MM.1S (cell line): Measurements from ENCODE around the gene FPR3.

Experiments used
- DNase-seq: peaks from one replicate; pipeline ENCODE4 v3.0.0-alpha.2; 2015
- H2AFZ ChIP-seq: fragments of 300-600 bp; sonication (generic); 2 replicates; pipeline ENCODE4 v1.6.0; 2016; ENCODE audit warnings: antibody characterized with exemption, low read length
- H3F3A ChIP-seq: fragments of 300-600 bp; sonication (generic); 2 replicates; pipeline ENCODE4 v1.6.1; 2016; ENCODE audit warnings: mild to moderate bottlenecking, antibody characterized with exemption, low read length, moderate library complexity, mixed read lengths; ENCODE audit not compliant: insufficient read depth
- H3K27ac ChIP-seq: fragments of 300-600 bp; sonication (generic); 2 replicates; pipeline ENCODE4 v1.5.1; 2016; ENCODE audit warnings: mild to moderate bottlenecking, low read length
- H3K27me3 ChIP-seq: fragments of 300-600 bp; sonication (generic); replicated peaks from 2 replicates; pipeline ENCODE4 v1.6.0; 2016; ENCODE audit warnings: low read length; ENCODE audit not compliant: insufficient read depth
- H3K36me3 ChIP-seq: fragments of 300-600 bp; sonication (generic); replicated peaks from 2 replicates; pipeline ENCODE4 v1.6.1; 2016; ENCODE audit warnings: mild to moderate bottlenecking, low read length, mixed read lengths; ENCODE audit not compliant: insufficient read depth
- H3K4me1 ChIP-seq: fragments of 300-600 bp; sonication (generic); 2 replicates; pipeline ENCODE4 v1.6.1; 2016; ENCODE audit warnings: low read length, mixed read lengths
- H3K4me2 ChIP-seq: fragments of 300-600 bp; sonication (generic); 2 replicates; pipeline ENCODE4 v1.6.0; 2016; ENCODE audit warnings: low read depth, low read length
- H3K4me3 ChIP-seq: fragments of 300-600 bp; sonication (generic); 2 replicates; pipeline ENCODE4 v1.5.1; 2016; ENCODE audit warnings: low read length, mixed read lengths
- H3K79me2 ChIP-seq: fragments of 300-600 bp; sonication (generic); 2 replicates; pipeline ENCODE4 v1.6.1; 2016; ENCODE audit warnings: mixed run types, low read length, mixed read lengths
- H3K9ac ChIP-seq: fragments of 300-600 bp; sonication (generic); 2 replicates; pipeline ENCODE4 v1.6.1; 2016; ENCODE audit warnings: low read length, mixed read lengths
- H3K9me2 ChIP-seq: fragments of 300-600 bp; sonication (generic); replicated peaks from 2 replicates; pipeline ENCODE4 v1.6.1; 2016; ENCODE audit warnings: mild to moderate bottlenecking, low read length, mixed read lengths; ENCODE audit not compliant: insufficient read depth
- H3K9me3 ChIP-seq: fragments of 300-600 bp; sonication (generic); replicated peaks from 2 replicates; pipeline ENCODE4 v1.6.1; 2016; ENCODE audit warnings: mild to moderate bottlenecking, low read length, mixed read lengths; ENCODE audit not compliant: insufficient read depth
- H4K20me1 ChIP-seq: fragments of 300-600 bp; sonication (generic); 2 replicates; pipeline ENCODE4 v1.6.1; 2016; ENCODE audit warnings: mild to moderate bottlenecking, low read length, moderate library complexity, mixed read lengths; ENCODE audit not compliant: insufficient read depth
- EZH2 ChIP-seq: fragments of 300-600 bp; sonication (generic); optimal IDR thresholded peaks from 2 replicates; pipeline ENCODE3; 2017; ENCODE audit warnings: low read depth, mild to moderate bottlenecking, antibody characterized with exemption, low read length, mixed read lengths
- EZH2phosphoT487 ChIP-seq: fragments of 300-600 bp; sonication (generic); IDR thresholded peaks from 2 replicates; pipeline ENCODE4 v1.6.1; 2018; ENCODE audit warnings: antibody characterized with exemption, low read length
- TF ChIP-seq, protein P1 (sequence below): fragments of 300-600 bp; sonication (generic); IDR thresholded peaks from 2 replicates; pipeline ENCODE4 v1.5.1; 2016; ENCODE audit warnings: antibody characterized with exemption, low read length, mixed read lengths

The FPR3 gene

DNA sequence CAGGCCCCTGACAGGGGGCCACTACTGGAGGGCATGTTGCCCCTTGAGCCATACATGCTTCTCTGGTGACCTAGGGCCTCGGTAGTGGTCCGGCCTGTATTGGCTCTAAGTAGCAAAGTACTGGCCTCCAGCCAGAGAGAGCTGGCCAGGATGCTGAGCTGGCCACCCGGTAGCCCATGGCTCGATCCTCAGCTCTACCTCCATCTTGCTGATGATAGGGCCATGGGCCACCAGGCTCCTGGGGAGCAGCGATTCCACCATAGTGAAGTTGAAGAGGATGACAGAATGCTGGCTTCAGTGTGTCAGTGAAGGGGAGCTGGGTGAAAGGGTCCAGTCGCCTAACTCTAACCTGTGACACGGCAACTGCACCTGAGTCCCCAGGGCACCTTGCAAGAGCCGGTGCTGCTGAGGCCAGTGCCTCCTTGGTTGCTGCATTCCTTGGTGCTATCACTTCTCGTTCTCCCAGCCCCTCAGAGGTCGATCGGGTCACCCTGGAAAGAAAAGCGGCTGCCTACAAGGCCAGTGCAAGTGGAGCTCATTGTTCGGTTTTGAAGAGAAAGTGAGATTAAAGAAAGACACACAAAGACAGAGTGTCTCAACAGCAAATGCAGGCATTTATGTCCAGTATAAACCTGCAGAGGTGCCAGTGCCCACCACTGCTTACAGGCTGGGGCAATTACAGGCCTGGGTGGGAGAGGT, 5.0 kb downstream of the FPR3 start:
- Histone ChIP-seq H3K79me2 (no peaks in the 10 kb centered on the region), H3K9me3 (no peaks in the 10 kb centered on the region), H3K9me2 (no peaks in the 10 kb centered on the region), H4K20me1 (no peaks in the 10 kb centered on the region), H3K36me3 (no peaks in the 10 kb centered on the region), H3K9ac (no peak overlapping the region), H3K27ac (no peak overlapping the region), H3F3A (no peaks in the 10 kb centered on the region), H3K4me3 (no peak overlapping the region), H3K4me1 (no peaks in the 10 kb centered on the region), H3K27me3 (no peaks in the 10 kb centered on the region), H3K4me2 (no peak overlapping the region), H2AFZ (no peak overlapping the region)
- no peak for DNase-seq
- TF ChIP-seq, protein P1, sequence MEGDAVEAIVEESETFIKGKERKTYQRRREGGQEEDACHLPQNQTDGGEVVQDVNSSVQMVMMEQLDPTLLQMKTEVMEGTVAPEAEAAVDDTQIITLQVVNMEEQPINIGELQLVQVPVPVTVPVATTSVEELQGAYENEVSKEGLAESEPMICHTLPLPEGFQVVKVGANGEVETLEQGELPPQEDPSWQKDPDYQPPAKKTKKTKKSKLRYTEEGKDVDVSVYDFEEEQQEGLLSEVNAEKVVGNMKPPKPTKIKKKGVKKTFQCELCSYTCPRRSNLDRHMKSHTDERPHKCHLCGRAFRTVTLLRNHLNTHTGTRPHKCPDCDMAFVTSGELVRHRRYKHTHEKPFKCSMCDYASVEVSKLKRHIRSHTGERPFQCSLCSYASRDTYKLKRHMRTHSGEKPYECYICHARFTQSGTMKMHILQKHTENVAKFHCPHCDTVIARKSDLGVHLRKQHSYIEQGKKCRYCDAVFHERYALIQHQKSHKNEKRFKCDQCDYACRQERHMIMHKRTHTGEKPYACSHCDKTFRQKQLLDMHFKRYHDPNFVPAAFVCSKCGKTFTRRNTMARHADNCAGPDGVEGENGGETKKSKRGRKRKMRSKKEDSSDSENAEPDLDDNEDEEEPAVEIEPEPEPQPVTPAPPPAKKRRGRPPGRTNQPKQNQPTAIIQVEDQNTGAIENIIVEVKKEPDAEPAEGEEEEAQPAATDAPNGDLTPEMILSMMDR, result no peak
- TF ChIP-seq EZH2phosphoT487 (no peak), EZH2 (no peak)

- no peak overlapping the region for H3K4me3 ChIP-seq
- H3K9me3 ChIP-seq, result no peaks in the 10 kb centered on the region
- H3K36me3 ChIP-seq, result no peaks in the 10 kb centered on the region
- no peaks in the 10 kb centered on the region for H3F3A ChIP-seq
- no peak overlapping the region for H3K27ac ChIP-seq
- H2AFZ ChIP-seq, result no peak overlapping the region
- no peaks in the 10 kb centered on the region for H3K9me2 ChIP-seq
- H4K20me1 ChIP-seq, result no peaks in the 10 kb centered on the region
- H3K27me3 ChIP-seq, result no peaks in the 10 kb centered on the region
- no peak for TF ChIP-seq EZH2
- TF ChIP-seq EZH2phosphoT487, result no peak
- no peaks in the 10 kb centered on the region for H3K4me1 ChIP-seq
- H3K9ac ChIP-seq, result no peak overlapping the region
- H3K4me2 ChIP-seq, result no peak overlapping the region
- H3K79me2 ChIP-seq, result no peaks in the 10 kb centered on the region
- no peak for DNase-seq
These were observed 5.7 kb downstream of the FPR3 start for GRCh38 chr19:51800473-51801244.

DNA sequence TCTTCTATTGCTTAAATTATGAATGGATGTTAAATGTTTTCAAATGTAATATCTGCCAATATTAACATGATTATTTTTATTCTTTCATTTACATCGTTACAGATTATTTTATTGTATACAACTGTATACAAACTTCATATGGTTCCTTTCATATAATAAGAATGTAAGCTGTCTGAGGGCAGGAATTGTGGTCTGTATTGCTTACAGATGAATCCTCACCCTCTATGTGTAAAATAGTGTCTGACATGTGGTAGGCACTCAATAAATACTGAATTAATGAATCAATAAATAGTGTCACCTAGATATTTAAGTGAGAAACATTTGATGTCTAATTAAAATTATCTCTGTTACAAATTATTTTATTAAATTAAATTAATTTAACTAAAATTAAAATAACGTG, 7.8 kb downstream of the FPR3 start:
- no peaks in the 10 kb centered on the region for H3K27me3 ChIP-seq
- H3K9me2 ChIP-seq, result no peaks in the 10 kb centered on the region
- H3F3A ChIP-seq, result no peaks in the 10 kb centered on the region
- no peaks in the 10 kb centered on the region for H4K20me1 ChIP-seq
- no peaks in the 10 kb centered on the region for H3K9me3 ChIP-seq
- H3K36me3 ChIP-seq, result no peaks in the 10 kb centered on the region
- H2AFZ ChIP-seq, result no peak overlapping the region
- TF ChIP-seq EZH2phosphoT487 (no peak), EZH2 (no peak)
- TF ChIP-seq, protein P1, result no peak
- H3K4me2 ChIP-seq, result no peak overlapping the region
- H3K4me1 ChIP-seq, result no peaks in the 10 kb centered on the region
- no peak overlapping the region for H3K4me3 ChIP-seq
- no peaks in the 10 kb centered on the region for H3K79me2 ChIP-seq
- no peak overlapping the region for H3K9ac ChIP-seq
- DNase-seq, result no peak
- H3K27ac ChIP-seq, result no peak overlapping the region

DNA sequence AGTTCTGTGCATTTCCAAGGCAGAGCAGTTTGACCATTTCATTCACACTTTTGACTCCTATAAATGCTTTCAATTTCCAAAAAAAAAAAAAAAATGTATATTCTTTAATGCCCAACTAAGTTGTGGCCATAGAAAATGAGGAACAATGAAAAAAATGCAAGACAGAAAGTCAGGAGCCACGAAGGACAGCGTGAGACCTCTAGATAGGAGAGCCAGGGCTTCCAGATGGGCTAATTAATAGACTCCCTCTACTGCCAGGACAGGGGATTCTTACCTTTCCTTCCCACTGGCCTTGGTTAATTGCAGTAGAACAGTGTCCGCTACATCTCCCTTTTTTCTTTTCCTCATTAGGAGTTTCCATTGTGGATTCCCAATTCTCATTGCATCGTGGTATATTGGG, 8.6 kb downstream of the FPR3 start:
- H4K20me1 ChIP-seq, result no peaks in the 10 kb centered on the region
- H3K9me2 ChIP-seq, result no peaks in the 10 kb centered on the region
- no peak overlapping the region for H3K27ac ChIP-seq
- H3K27me3 ChIP-seq, result no peaks in the 10 kb centered on the region
- no peaks in the 10 kb centered on the region for H3K79me2 ChIP-seq
- no peak for DNase-seq
- H3K36me3 ChIP-seq, result no peaks in the 10 kb centered on the region
- H3K4me2 ChIP-seq, result no peak overlapping the region
- no peaks in the 10 kb centered on the region for H3K9me3 ChIP-seq
- H3K4me3 ChIP-seq, result no peak overlapping the region
- H3K4me1 ChIP-seq, result no peaks in the 10 kb centered on the region
- no peak for TF ChIP-seq EZH2
- no peak for TF ChIP-seq EZH2phosphoT487
- TF ChIP-seq, protein P1, result no peak
- H2AFZ ChIP-seq, result no peak overlapping the region
- H3K9ac ChIP-seq, result no peak overlapping the region
- no peaks in the 10 kb centered on the region for H3F3A ChIP-seq
